CD4-positive, alpha-beta T cell treated with Interleukin-12 subunit alpha and Interleukin-12 subunit beta, for 1 hour (primary cell): ENCODE results near the gene SLC43A3.

ENCODE experiments used
- DNase-seq: peaks from one replicate; pipeline ENCODE4 v3.0.0-alpha.2; 2020

The SLC43A3 gene

GRCh38 chr11:57426439-57426928 is 437 bp downstream of the SLC43A3 start:
- DNase-seq, result peak; percentile 16

DNA sequence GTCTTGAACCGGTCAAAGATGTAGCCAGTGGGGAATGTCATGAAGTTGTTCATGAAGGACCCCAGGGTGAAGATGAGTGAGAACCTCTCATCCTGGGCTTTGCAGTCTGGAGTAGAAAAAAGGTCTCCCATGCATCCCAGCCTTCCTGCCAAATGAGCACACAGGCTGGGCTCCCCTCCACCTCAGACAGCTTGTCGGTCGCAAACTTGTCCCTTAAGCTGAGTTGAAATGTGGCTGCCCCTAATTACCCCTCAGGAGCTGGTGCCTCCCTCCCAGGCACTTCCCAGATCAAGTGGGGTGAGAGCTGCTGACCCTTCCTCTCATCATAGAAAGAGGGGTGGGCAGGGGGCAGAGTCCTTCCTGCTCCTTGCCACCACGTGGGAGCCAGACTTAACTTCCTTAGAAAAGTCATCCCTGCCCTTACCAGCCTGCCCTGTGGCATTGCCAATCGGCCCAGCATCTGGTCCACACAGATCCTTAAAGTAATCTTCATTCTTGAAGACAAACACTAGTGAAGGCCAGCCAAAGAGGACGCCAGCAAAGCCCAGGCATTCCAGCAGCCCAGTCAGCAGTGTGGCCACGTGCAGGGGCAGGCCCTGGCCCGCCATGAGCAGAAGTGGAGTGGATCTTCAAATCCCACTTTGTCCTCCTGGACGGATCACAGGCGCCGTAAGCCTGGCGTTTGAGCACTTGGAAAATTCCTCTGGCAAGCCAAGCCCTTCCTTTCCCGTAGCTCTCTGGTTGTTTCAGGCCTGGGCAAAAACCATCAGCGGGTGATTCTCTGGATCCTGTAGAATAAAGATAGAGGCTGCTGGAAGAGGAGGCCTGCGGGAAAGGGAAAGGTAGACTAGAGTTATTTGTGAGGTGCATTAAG is 1.1 kb downstream of the SLC43A3 start:
- DNase-seq, result no peak

GRCh38 chr11:57424792-57425564 is 1.9 kb downstream of the SLC43A3 start:
- peak; percentile 82 for DNase-seq

DNA sequence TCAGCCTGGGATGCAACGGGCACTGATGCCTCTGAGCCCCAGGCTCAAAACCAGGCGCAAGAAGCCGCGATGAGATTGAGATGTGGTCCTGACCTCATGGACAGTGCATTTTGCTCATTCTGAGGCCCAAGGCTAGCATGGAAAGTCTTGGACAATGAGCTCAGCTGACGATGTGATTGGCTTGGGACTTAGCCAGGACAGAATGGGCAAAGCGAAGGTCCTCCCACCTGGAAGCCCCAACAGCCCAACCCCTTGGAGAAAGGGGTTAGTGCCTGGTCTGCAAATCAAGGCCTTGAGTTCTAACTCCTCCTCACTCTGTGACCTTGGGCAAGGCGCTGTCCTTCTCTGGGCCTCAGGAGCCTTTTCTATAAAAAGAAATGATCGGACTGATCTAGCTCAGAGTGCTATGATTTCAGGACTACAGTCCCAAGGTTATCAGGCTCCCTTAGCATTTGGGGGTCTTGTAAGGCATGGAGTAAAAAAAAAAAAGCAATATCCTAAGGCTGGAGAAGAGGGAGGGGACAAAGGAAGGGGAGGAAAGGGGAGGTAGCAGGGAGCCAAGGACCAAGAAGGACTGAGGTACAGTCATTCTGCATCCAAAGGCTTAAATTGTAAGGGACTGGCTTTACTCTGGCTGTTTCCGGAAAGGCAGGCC is 2.7 kb downstream of the SLC43A3 start:
- DNase-seq, result no peak

- no peak for DNase-seq
Measured at GRCh38 chr11:57422669-57423068, 4.3 kb downstream of the SLC43A3 start.

GRCh38 chr11:57421805-57422204 is 5.1 kb downstream of the SLC43A3 start:
- no peak for DNase-seq

- DNase-seq, result no peak
Measured at GRCh38 chr11:57421066-57421465, 5.9 kb downstream of the SLC43A3 start.

DNA sequence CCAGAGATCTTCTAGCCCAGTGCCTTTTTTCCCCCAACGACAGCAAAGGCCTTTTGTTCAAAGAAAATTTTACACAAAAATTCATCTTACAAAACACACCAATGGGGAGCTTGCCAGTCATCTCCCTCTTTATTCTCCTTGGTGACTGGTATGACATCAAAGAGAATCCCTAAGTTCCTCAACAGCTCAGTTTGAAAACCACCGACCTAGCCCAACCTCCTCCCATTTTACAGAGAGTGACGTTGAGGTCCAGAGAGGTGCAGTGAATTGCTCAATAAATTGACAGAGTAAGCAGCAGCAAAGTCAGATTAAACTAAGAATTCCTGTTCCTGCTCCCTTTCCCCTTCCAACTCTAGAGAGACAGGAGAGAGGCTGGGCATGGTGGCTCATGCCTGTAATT is 7.8 kb downstream of the SLC43A3 start:
- DNase-seq, result no peak

DNA sequence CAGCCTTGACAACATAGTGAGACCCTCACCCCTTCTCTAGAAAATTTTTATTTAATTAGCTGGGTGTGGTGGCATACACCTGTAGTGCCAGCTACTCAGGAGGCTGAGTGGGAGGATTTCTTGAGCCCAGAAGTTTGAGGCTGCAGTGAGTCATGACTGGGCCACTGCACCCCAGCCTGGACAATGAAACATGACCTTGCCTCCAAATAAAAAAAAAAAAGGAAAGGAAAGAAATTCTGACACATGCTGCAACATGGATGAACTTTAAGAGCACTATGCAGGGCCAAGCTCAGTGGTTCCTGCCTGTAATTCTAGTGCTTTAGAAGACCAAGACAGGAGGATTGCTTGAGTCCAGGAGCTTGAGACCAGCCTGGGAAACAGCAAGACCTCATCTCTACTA is 8.8 kb downstream of the SLC43A3 start:
- DNase-seq, result no peak

GRCh38 chr11:57417056-57417455 is 9.9 kb downstream of the SLC43A3 start:
- no peak for DNase-seq

DNA sequence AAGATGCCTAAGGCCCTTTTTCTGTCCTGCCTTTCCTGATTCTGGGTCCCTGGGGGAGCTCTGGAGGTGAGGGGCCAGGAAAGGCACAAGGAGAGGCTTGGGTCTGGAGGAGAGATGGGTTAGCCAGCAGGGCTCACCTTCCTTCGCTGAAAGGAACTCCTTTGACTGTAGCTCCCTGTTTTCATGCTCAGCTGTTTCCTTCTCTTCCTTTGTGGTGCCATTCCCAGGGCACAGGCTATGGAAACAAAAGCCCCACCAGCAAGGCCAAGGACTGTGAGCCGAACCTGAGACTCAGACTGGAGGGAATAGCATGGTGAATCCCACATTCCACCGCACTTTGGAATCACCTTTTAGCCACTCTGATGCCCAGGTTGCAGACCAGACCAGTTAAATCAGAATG is 10.5 kb downstream of the SLC43A3 start:
- no peak for DNase-seq

DNA sequence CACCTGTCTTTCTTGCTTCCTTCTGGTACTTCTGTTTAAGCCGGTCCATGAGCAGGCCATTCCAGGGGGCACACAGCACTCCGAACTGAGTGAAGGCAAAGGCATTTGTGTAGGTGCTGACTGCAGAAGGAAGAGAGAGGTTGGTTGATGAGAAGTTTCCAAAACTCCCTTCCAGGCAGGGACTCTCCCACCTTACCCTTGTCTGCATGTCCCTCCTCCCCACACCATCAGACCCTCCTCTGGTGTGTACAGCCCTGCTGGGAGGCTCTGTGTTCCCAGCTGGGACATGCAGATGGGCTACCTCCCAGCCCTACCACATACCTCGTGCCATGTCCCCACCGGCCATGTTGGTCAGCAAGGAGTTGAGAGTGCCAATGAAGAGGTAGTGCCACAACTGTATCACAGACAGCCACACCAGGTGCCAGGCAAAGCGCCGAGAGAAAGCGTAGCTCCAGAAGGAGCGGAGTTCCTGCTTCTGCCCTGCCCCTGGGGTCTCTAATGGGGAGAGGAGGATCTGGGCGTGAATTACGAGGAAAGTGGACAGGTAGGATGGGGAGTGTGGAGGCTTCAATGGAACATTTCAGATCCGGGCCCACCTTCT is 12.2 kb downstream of the SLC43A3 start:
- DNase-seq, result no peak

DNA sequence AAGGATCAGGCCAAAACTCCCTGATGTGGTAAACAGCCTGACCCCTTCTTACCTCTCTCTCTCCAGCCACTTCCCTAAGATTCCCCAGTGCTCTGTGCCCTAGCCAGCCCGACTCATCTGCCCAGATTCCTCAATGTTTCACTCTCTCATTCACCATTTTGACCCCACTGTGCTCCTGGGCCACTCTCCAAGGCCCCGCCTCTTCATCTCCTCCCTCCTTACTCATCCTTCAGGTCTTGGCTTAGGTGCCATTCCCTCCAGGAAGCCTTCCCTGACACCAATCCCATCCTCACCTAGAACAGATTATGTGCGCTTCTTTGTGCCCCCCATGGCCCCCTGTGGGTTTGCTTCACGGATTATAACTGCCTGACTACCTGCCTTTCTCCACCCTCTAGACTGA is 13.2 kb downstream of the SLC43A3 start:
- no peak for DNase-seq

DNA sequence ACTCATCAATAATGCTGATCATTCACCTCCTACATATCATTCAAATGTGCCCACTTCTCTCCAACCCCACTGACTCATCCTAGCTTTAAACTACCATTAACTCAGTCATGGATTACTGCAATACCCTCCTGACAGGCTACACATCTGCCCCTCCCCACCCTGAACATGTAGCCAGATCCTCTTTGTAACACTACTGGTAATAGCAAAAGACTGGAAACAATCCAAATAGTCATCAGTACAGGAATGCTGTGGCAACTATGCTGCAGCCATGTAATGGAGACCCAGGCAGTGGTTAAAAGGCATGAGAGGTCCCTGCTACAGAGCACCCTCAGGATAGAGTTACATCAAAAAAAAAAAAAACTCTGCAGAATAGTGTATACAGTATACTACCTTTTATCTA is 16.6 kb downstream of the SLC43A3 start:
- no peak for DNase-seq

DNA sequence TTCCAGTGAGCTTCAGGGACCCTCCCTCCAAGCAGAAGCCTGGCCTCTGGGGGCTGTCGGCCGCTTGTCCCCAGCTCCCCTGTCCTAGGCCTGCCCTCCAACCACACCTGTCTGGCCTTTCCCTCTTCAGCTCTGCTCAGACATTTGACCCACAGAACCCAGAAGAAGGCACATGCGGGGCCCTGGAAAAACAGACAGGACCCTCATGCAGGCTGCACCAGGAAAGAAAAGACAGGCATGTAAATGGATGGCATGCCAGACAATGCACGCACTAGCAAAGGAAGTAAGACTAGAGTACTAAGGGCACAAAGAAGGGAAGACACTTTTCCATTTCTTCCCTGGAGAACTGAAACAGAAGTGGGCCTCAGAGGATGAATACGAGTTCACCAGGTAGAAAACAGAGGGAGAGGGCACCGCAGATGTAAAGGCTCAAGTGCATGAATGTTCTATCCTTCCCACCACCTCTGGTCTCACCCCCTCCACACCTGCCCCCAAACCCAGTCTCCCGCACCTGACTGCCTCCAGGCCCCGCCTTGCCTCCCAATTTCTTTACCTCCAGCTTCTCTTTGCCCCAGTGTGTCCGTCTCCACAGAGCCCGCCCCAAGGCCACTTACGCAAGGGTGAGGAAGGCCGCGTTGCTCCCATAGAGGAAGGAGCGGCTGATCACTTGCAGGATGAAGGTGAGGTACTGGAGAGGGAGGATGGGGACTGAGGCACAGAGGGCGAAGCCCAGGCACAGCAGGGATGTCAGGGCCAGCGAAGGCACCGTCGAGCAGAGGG is 17.4 kb downstream of the SLC43A3 start:
- no peak for DNase-seq

DNA sequence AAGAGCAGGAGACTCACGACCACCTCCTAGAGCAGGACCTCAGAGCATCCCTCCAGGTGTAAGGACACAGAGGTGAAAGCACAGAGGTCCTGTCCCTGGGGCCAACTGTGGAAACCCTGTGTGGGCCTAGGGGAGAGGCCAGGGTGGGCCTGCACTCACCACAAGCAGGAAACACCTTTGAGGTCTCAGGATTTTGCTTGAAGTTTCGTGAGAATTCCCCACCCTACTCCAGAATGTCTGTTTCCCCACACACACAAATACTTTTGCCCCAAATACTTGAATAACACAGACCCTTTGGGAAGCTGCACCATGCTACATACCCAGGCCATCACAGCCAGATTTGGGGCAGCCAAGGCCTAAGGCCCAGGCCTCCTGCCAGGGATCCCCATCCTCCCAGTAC is 18.1 kb downstream of the SLC43A3 start:
- no peak for DNase-seq

GRCh38 chr11:57407941-57408475 is 18.9 kb downstream of the SLC43A3 start:
- no peak for DNase-seq

- no peak for DNase-seq
Measured at GRCh38 chr11:57407010-57407920, 19.7 kb downstream of the SLC43A3 start.

GRCh38 chr11:57406337-57406904 is 20.5 kb downstream of the SLC43A3 start:
- DNase-seq, result no peak

DNA sequence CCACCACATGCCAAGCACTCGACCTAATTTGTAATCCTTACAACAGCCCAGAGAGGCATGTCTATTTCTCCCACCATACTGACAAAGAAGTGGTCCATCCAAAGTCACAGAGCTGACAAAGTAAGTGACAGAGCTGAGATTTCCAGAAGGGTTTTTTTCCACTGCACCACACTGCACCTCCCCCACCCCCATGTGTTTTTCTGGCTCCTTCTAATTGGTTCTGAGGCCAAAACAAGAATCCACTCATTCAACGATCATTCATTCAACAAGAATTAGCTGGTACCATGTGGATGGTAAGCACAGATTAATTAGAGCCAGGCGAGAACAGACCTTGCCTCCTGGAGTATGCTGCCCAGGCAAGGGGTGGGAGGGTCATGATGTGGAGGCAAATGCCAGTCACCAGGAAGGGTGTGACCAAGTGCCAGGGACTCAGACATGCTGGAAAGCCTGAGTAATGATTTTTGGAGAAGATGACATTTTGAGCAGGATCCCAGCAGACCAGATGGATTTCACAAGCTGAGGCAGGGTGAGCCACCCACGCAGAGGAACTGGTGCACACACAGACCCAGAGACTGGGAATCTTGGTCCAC is 21.6 kb downstream of the SLC43A3 start:
- no peak for DNase-seq
